ENCODE results near the gene DOC2B. TPM values are rescaled to one million over a fixed set of nuclear protein-coding genes. Genes with fewer than 3 reads are reported as not detected.

DOC2B gene
- total and polyA plus RNA-seq, 2 experiments from 2014 or later: 0.42 to 3.8 TPM

DNA sequence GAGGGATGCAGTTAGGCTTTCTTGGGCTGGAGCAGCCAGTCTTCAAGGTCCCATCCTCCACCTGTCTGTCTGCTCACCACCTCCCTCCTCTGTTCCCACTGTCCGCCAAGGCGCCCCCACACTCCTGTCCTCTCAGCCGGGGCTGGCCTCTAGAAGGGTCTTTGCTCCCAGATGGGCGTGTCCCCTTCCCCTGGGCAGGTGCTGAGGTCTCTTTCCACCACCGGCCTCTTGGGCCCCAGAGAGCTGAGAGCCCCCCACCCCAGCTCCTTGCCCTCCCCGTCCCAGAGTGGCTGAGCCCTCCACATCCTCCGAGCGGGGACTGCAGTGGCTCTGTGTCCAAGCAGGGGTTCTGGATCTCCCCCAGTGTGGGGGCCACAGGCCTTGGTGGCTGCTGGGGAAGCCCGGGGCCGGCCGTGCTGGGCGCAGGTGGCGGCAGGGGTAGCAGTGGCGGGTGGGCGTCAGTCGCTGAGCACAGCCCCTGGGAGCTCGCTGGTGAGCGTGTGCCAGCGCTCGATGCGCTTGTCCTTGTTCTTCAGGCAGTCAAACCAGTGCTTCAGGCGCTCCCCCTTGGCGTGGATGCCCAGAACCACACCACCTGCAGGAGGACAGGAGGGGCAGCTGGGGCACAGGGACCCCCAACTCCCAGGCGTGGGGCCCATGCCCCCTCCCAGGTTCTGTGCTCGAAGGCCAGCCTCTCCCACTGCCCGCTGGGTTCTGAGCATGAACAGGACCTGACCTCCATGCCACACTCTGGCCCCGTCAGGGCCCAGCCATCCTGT, 34.3 kb downstream of the DOC2B start:
- peaks cover 3% of the 10 kb centered on the region; the same call in 1 of the 2 replicates for H3K4me1 ChIP-seq (ENCODE audit: insufficient read depth)
- Mint-ChIP-seq H3K9me3 (no peaks in the 10 kb centered on the region; the same call in 2 of the 3 replicates), H3K4me3 (no peak overlapping the region), H3K27me3 (ENCODE audit: insufficient read depth, low read depth, poor library complexity) (peaks cover 23% of the 10 kb centered on the region), H3K27ac (no peak overlapping the region), H3K4me1 (no peaks in the 10 kb centered on the region), H3K36me3 (ENCODE audit: low read depth) (peaks cover under 1% of the 10 kb centered on the region; the same call in 1 of the 3 replicates)
- no peaks in the 10 kb centered on the region for H3K36me3 ChIP-seq (ENCODE audit: insufficient read depth)
- ATAC-seq: no peak
- no peak overlapping the region for H3K27ac ChIP-seq (ENCODE audit: low read depth)
- DNase-seq (ENCODE audit: low spot score): no peak
- TF ChIP-seq POLR2AphosphoS5 (IDR thresholded peaks at IDR 0.05; ENCODE audit: low read depth): no peak
- TF ChIP-seq CTCF (conservative IDR thresholded peaks at IDR 0.05; ENCODE audit: low read depth in 2 of 2): no peak
- TF ChIP-seq, protein P1, sequence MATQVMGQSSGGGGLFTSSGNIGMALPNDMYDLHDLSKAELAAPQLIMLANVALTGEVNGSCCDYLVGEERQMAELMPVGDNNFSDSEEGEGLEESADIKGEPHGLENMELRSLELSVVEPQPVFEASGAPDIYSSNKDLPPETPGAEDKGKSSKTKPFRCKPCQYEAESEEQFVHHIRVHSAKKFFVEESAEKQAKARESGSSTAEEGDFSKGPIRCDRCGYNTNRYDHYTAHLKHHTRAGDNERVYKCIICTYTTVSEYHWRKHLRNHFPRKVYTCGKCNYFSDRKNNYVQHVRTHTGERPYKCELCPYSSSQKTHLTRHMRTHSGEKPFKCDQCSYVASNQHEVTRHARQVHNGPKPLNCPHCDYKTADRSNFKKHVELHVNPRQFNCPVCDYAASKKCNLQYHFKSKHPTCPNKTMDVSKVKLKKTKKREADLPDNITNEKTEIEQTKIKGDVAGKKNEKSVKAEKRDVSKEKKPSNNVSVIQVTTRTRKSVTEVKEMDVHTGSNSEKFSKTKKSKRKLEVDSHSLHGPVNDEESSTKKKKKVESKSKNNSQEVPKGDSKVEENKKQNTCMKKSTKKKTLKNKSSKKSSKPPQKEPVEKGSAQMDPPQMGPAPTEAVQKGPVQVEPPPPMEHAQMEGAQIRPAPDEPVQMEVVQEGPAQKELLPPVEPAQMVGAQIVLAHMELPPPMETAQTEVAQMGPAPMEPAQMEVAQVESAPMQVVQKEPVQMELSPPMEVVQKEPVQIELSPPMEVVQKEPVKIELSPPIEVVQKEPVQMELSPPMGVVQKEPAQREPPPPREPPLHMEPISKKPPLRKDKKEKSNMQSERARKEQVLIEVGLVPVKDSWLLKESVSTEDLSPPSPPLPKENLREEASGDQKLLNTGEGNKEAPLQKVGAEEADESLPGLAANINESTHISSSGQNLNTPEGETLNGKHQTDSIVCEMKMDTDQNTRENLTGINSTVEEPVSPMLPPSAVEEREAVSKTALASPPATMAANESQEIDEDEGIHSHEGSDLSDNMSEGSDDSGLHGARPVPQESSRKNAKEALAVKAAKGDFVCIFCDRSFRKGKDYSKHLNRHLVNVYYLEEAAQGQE (IDR thresholded peaks at IDR 0.05; ENCODE audit: unreplicated experiment): no peak
- TF ChIP-seq STAT1 (IDR thresholded peaks at IDR 0.05; ENCODE audit: unreplicated experiment): no peak
- TF ChIP-seq ZNF114 (CRISPR knock-in tag; IDR thresholded peaks at IDR 0.05): no peak
- TF ChIP-seq ZNF331 (CRISPR knock-in tag; IDR thresholded peaks at IDR 0.05; ENCODE audit: low read depth): no peak
- no peak for TF ChIP-seq NANOG (IDR thresholded peaks at IDR 0.05; ENCODE audit: borderline replicate concordance)
- TF ChIP-seq CREB1 (CRISPR knock-in tag; IDR thresholded peaks at IDR 0.05; ENCODE audit: low read depth): no peak
- TF ChIP-seq EZH2 (IDR thresholded peaks at IDR 0.05; ENCODE audit: low read depth, unreplicated experiment): no peak
- TF ChIP-seq EZH2phosphoT487 (IDR thresholded peaks at IDR 0.05; ENCODE audit: unreplicated experiment): no peak
- TF ChIP-seq ETS1 (IDR thresholded peaks at IDR 0.05): no peak
- no peak for TF ChIP-seq JUNB (IDR thresholded peaks at IDR 0.05; ENCODE audit: unreplicated experiment)
- TF ChIP-seq, protein P2, sequence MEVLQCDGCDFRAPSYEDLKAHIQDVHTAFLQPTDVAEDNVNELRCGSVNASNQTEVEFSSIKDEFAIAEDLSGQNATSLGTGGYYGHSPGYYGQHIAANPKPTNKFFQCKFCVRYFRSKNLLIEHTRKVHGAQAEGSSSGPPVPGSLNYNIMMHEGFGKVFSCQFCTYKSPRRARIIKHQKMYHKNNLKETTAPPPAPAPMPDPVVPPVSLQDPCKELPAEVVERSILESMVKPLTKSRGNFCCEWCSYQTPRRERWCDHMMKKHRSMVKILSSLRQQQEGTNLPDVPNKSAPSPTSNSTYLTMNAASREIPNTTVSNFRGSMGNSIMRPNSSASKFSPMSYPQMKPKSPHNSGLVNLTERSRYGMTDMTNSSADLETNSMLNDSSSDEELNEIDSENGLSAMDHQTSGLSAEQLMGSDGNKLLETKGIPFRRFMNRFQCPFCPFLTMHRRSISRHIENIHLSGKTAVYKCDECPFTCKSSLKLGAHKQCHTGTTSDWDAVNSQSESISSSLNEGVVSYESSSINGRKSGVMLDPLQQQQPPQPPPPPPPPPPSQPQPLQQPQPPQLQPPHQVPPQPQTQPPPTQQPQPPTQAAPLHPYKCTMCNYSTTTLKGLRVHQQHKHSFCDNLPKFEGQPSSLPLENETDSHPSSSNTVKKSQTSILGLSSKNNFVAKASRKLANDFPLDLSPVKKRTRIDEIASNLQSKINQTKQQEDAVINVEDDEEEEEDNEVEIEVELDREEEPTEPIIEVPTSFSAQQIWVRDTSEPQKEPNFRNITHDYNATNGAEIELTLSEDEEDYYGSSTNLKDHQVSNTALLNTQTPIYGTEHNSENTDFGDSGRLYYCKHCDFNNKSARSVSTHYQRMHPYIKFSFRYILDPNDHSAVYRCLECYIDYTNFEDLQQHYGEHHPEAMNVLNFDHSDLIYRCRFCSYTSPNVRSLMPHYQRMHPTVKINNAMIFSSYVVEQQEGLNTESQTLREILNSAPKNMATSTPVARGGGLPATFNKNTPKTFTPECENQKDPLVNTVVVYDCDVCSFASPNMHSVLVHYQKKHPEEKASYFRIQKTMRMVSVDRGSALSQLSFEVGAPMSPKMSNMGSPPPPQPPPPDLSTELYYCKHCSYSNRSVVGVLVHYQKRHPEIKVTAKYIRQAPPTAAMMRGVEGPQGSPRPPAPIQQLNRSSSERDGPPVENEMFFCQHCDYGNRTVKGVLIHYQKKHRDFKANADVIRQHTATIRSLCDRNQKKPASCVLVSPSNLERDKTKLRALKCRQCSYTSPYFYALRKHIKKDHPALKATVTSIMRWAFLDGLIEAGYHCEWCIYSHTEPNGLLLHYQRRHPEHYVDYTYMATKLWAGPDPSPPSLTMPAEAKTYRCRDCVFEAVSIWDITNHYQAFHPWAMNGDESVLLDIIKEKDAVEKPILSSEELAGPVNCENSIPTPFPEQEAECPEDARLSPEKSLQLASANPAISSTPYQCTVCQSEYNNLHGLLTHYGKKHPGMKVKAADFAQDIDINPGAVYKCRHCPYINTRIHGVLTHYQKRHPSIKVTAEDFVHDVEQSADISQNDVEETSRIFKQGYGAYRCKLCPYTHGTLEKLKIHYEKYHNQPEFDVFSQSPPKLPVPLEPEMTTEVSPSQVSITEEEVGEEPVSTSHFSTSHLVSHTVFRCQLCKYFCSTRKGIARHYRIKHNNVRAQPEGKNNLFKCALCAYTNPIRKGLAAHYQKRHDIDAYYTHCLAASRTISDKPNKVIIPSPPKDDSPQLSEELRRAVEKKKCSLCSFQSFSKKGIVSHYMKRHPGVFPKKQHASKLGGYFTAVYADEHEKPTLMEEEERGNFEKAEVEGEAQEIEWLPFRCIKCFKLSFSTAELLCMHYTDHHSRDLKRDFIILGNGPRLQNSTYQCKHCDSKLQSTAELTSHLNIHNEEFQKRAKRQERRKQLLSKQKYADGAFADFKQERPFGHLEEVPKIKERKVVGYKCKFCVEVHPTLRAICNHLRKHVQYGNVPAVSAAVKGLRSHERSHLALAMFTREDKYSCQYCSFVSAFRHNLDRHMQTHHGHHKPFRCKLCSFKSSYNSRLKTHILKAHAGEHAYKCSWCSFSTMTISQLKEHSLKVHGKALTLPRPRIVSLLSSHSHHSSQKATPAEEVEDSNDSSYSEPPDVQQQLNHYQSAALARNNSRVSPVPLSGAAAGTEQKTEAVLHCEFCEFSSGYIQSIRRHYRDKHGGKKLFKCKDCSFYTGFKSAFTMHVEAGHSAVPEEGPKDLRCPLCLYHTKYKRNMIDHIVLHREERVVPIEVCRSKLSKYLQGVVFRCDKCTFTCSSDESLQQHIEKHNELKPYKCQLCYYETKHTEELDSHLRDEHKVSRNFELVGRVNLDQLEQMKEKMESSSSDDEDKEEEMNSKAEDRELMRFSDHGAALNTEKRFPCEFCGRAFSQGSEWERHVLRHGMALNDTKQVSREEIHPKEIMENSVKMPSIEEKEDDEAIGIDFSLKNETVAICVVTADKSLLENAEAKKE (CRISPR knock-in tag; IDR thresholded peaks at IDR 0.05): no peak
- no peaks in the 10 kb centered on the region for H4K20me1 ChIP-seq (replicated peaks; ENCODE audit: insufficient read depth)
- H2AFZ ChIP-seq: no peak overlapping the region
- H3K27me3 ChIP-seq (ENCODE audit: insufficient read depth): no peaks in the 10 kb centered on the region; the same call in none of the 2 replicates
- no peaks in the 10 kb centered on the region for H3F3A ChIP-seq (replicated peaks; ENCODE audit: low read depth)
- H3K79me2 ChIP-seq (replicated peaks; ENCODE audit: insufficient read depth): no peaks in the 10 kb centered on the region
- H3K4me2 ChIP-seq: no peak overlapping the region
- no peaks in the 10 kb centered on the region for H3K9me2 ChIP-seq (ENCODE audit: insufficient read depth)
- no peak overlapping the region for H3K4me3 ChIP-seq

Data from GM23338 (cell line).